AG04450 (cell line): ENCODE results near the gene ZNF19. TPM values are rescaled to one million over a fixed set of nuclear protein-coding genes. Genes with fewer than 3 reads are reported as not detected.

ENCODE experiments used
- CTCF ChIA-PET: fragments of 300-600, 350-600 bp; formaldehyde crosslinking; extraction: SDS; loops from one replicate; lab custom pipeline; 2022; ENCODE audit warnings: antibody characterized with exemption, inconsistent platforms; lab: Charles Lee
- POLR2A ChIA-PET: fragments of 350-600 bp; formaldehyde crosslinking; extraction: SDS; loops from one replicate; lab custom pipeline; 2021; ENCODE audit warnings: antibody characterized with exemption, inconsistent platforms; lab: Yijun Ruan, JAX
- DNase-seq: peaks from one replicate; pipeline ENCODE4 v3.0.0-alpha.2; 2011; ENCODE audit warnings: low read depth, low spot score
- H3K27ac ChIP-seq: one replicate; pipeline ENCODE4 v1.5.1; 2012; ENCODE audit warnings: low read depth, low read length, control low read depth
- H3K27me3 ChIP-seq: one replicate; pipeline ENCODE4 v1.6.0; 2012; ENCODE audit warnings: low read length; ENCODE audit not compliant: control insufficient read depth, insufficient read depth
- H3K4me3 ChIP-seq: 2 replicates; pipeline ENCODE4 v1.5.1; 2011; ENCODE audit warnings: mild to moderate bottlenecking, low read depth, low read length, control low read depth
- H3K9me3 ChIP-seq: 2 replicates; pipeline ENCODE4 v1.5.1; 2012; ENCODE audit warnings: low read length; ENCODE audit not compliant: control insufficient read depth, insufficient read depth
- CTCF ChIP-seq: IDR thresholded peaks from 2 replicates; pipeline ENCODE4 v1.5.1; 2011; ENCODE audit warnings: low read depth, low read length, control low read depth, inconsistent platforms
- polyA plus RNA-seq: library from polyadenylated mRNA; depleted of rRNA; stranded (reverse); fragments of >200 nt; gene quantifications from 2 replicates; pipeline ENCODE4 v1.2.3, GENCODE V29; 2011

Gene ZNF19
- polyA plus RNA-seq, 1 experiment = 2.0 TPM

DNA sequence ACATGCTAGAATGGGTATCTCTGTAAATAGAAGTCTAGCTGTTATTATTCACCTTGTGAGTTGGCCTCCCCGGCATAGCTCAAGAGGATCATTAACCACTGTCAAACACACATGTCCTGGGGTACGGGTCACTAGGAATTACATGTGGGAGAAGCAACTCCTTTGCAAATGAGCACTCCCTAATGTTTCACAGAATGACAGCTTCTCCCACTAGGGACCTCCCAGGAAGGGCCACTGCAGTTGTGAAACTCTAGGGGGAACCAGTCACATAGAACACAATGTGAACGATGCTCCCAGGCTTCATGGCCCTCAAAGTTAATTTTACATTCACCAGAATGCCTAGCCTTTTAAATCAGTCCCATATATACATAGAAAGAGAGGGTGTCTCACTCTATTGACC lies 12.4 kb upstream of the ZNF19 start:
- H3K9me3 ChIP-seq = no peaks in the 10 kb centered on the region
- no peaks in the 10 kb centered on the region for H3K27me3 ChIP-seq
- no peak for TF ChIP-seq CTCF
- H3K27ac ChIP-seq = no peak overlapping the region
- POLR2A ChIA-PET = no interaction called here
- DNase-seq = no peak
- CTCF ChIA-PET = interaction anchor here (1.0 to 15.0 kb wide), 5 partner anchors 18 to 190 kb away, joined by 3 to 316 read pairs (median 3); no protein-coding TSS in a partner anchor
- no peak overlapping the region for H3K4me3 ChIP-seq

GRCh38 chr16:71500964-71501363 lies 11.8 kb upstream of the ZNF19 start:
- TF ChIP-seq CTCF = no peak
- ChIA-PET CTCF (interaction anchor here (0.6 to 15.0 kb wide), 9 partner anchors 18 to 189 kb away, joined by 3 to 316 read pairs (median 6); no protein-coding TSS in a partner anchor), POLR2A (no interaction called here)
- Histone ChIP-seq H3K9me3 (no peaks in the 10 kb centered on the region), H3K4me3 (no peak overlapping the region), H3K27me3 (no peaks in the 10 kb centered on the region), H3K27ac (no peak overlapping the region)
- DNase-seq = no peak

DNA sequence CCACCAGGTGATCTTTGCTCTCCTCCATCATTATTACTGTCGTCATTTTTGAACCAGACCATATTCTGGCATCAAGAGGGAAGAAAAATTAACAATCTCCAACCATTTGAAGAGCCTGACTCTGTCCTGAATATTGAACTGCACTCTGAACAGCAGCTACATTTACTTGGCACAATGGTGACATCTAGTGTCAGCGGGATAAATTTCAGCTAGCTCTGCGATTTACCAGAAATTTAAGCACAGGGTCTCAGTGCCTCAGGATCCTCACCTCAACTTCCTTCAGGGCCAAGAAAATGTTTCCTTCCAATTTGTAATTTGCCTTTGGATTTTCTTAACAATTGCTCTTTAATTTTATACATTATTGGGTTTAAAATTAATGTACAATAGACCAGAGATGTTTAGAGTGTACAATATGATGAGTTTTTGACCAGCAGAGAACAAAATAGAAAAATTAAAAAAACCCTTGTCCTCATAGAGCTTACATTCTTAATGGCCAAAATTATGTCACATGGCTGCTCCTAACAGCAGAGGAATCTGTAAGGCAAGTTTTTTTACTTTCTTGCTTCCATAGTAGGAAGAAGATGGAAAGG lies 10.7 kb upstream of the ZNF19 start:
- TF ChIP-seq CTCF = peak; percentile 77
- CTCF ChIA-PET = interaction anchor here (0.6 to 15.0 kb wide), 25 partner anchors 8 to 188 kb away, joined by 3 to 316 read pairs (median 4); partner anchors contain the start of genes CHST4 and ZNF19

DNA sequence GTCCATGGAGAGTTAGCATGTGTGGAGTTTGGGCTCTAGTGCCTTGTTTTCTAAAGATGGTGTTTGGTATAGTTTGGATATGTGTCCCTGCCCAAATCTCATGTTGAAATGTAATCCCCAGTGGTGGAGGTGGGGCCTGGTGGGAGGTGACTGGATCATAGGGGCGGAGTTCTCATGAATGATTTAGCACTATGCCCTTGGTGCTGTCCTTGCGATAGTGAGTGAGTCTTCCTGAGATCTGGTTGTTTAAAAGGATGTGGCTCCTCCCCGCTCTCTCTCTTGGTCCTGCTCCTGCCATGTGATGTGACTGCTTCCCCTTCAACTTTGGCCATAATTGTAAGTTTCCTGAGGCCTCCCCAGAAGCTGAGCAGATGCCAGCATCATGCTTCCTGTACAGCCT lies 8.9 kb upstream of the ZNF19 start:
- ChIA-PET POLR2A (no interaction called here), CTCF (interaction anchor here (1.2 to 15.0 kb wide), 6 partner anchors 11 to 113 kb away, joined by 3 to 316 read pairs (median 9); no protein-coding TSS in a partner anchor)

More for the DNA sequence above, 10.7 kb upstream of the ZNF19 start:
- POLR2A ChIA-PET = interaction anchor here (1.0 kb wide), 1 partner anchor 88 kb away, joined by 3 read pairs; no protein-coding TSS in a partner anchor
- no peak overlapping the region for H3K27ac ChIP-seq
- no peaks in the 10 kb centered on the region for H3K9me3 ChIP-seq
- no peaks in the 10 kb centered on the region for H3K27me3 ChIP-seq
- peak; percentile 33 for DNase-seq
- no peak overlapping the region for H3K4me3 ChIP-seq

More for the DNA sequence above, 8.9 kb upstream of the ZNF19 start:
- H3K4me3 ChIP-seq = no peak overlapping the region
- no peak for TF ChIP-seq CTCF
- no peak for DNase-seq
- no peak overlapping the region for H3K27ac ChIP-seq
- no peaks in the 10 kb centered on the region for H3K9me3 ChIP-seq
- no peaks in the 10 kb centered on the region for H3K27me3 ChIP-seq
